H9 (cell line): ENCODE data around the gene AHI1. TPM values are rescaled to one million over a fixed set of nuclear protein-coding genes. Genes with fewer than 3 reads are reported as not detected.

Source experiments
- DNase-seq: peaks from one replicate; pipeline ENCODE4 v3.0.0-alpha.2; 2017
- H2AFZ ChIP-seq: one replicate; pipeline ENCODE4 v1.6.1; 2013; ENCODE audit warnings: mild to moderate bottlenecking, low read length, control low read depth, moderate library complexity
- H2AK5ac ChIP-seq: 2 replicates; pipeline ENCODE4 v1.6.1; 2013; ENCODE audit warnings: low read length, control low read depth, mixed read lengths; ENCODE audit not compliant: insufficient read length
- H2BK120ac ChIP-seq: one replicate; pipeline ENCODE4 v1.6.1; 2013; ENCODE audit warnings: low read depth, mild to moderate bottlenecking, low read length, control low read depth, inconsistent platforms; ENCODE audit not compliant: poor library complexity, severe bottlenecking
- H2BK12ac ChIP-seq: 2 replicates; pipeline ENCODE4 v1.6.1; 2013; ENCODE audit warnings: low read length, control low read depth, mixed read lengths, low read depth; ENCODE audit not compliant: insufficient read length
- H2BK15ac ChIP-seq: 2 replicates; pipeline ENCODE4 v1.6.1; 2013; ENCODE audit warnings: low read depth, low read length, control low read depth
- H2BK20ac ChIP-seq: one replicate; pipeline ENCODE4 v1.6.1; 2013; ENCODE audit warnings: low read depth, mild to moderate bottlenecking, low read length, control low read depth, inconsistent platforms; ENCODE audit not compliant: poor library complexity, severe bottlenecking
- H2BK5ac ChIP-seq: 2 replicates; pipeline ENCODE4 v1.6.1; 2013; ENCODE audit warnings: low read length, control low read depth, mixed read lengths; ENCODE audit not compliant: insufficient read length
- H3K14ac ChIP-seq: 2 replicates; pipeline ENCODE4 v1.6.1; 2013; ENCODE audit warnings: low read length, control low read depth; ENCODE audit not compliant: insufficient read depth
- H3K18ac ChIP-seq: 2 replicates; pipeline ENCODE4 v1.6.1; 2013; ENCODE audit warnings: low read depth, mild to moderate bottlenecking, mixed read lengths, low read length, control low read depth; ENCODE audit not compliant: insufficient read length
- H3K23ac ChIP-seq: 2 replicates; pipeline ENCODE4 v1.6.1; 2013; ENCODE audit warnings: low read length, control low read depth, mixed read lengths, low read depth; ENCODE audit not compliant: insufficient read length
- H3K23me2 ChIP-seq: 2 replicates; pipeline ENCODE4 v1.6.1; 2013; ENCODE audit warnings: low read depth, mild to moderate bottlenecking, mixed read lengths, low read length, control low read depth; ENCODE audit not compliant: insufficient read length, poor library complexity, severe bottlenecking
- H3K27ac ChIP-seq: 2 replicates; pipeline ENCODE4 v1.5.1; 2013; ENCODE audit warnings: low read length, control low read depth, mixed read lengths, low read depth; ENCODE audit not compliant: insufficient read length
- H3K27me3 ChIP-seq: 2 replicates; pipeline ENCODE4 v1.6.1; 2013; ENCODE audit warnings: low read length, control low read depth, inconsistent platforms; ENCODE audit not compliant: insufficient read depth
- H3K4ac ChIP-seq: 2 replicates; pipeline ENCODE4 v1.6.1; 2013; ENCODE audit warnings: low read depth, mild to moderate bottlenecking, control low read depth, inconsistent platforms, low read length, moderate library complexity
- H3K4me1 ChIP-seq: 2 replicates; pipeline ENCODE4 v1.6.1; 2013; ENCODE audit warnings: low read length, control low read depth, inconsistent platforms; ENCODE audit not compliant: insufficient read depth
- H3K4me2 ChIP-seq: 2 replicates; pipeline ENCODE4 v1.6.1; 2013; ENCODE audit warnings: low read length, control low read depth, mixed read lengths; ENCODE audit not compliant: insufficient read length, insufficient read depth
- H3K56ac ChIP-seq: 2 replicates; pipeline ENCODE4 v1.6.1; 2013; ENCODE audit warnings: low read depth, mild to moderate bottlenecking, mixed read lengths, low read length, control low read depth; ENCODE audit not compliant: insufficient read length
- H3K79me1 ChIP-seq: 2 replicates; pipeline ENCODE4 v1.6.1; 2013; ENCODE audit warnings: low read depth, mild to moderate bottlenecking, moderate library complexity, low read length, control low read depth, inconsistent platforms; ENCODE audit not compliant: insufficient read depth, poor library complexity, severe bottlenecking
- H3K79me2 ChIP-seq: 2 replicates; pipeline ENCODE4 v1.6.1; 2013; ENCODE audit warnings: low read length, control low read depth, inconsistent platforms; ENCODE audit not compliant: insufficient read depth
- H3K9ac ChIP-seq: 2 replicates; pipeline ENCODE4 v1.6.1; 2013; ENCODE audit warnings: low read length, control low read depth, mixed read lengths; ENCODE audit not compliant: insufficient read length; ENCODE audit errors: extremely low read depth
- H3K9me3 ChIP-seq: one replicate; pipeline ENCODE4 v1.6.1; 2013; ENCODE audit warnings: low read depth, low read length, inconsistent platforms; ENCODE audit not compliant: control insufficient read depth
- H3T11ph ChIP-seq: one replicate; pipeline ENCODE4 v1.6.1; 2013; ENCODE audit warnings: mild to moderate bottlenecking, low read length, control low read depth, inconsistent platforms
- H4K20me1 ChIP-seq: one replicate; pipeline ENCODE4 v1.6.1; 2013; ENCODE audit not compliant: control insufficient read depth, insufficient read length, insufficient read depth
- H4K5ac ChIP-seq: 2 replicates; pipeline ENCODE4 v1.6.1; 2013; ENCODE audit warnings: low read depth, mild to moderate bottlenecking, mixed read lengths, low read length, control low read depth; ENCODE audit not compliant: insufficient read length
- H4K8ac ChIP-seq: replicated peaks from 2 replicates; pipeline ENCODE4 v1.6.1; 2013; ENCODE audit warnings: low read length, control low read depth, mixed read lengths, low read depth; ENCODE audit not compliant: insufficient read length
- H4K91ac ChIP-seq: 2 replicates; pipeline ENCODE4 v1.6.1; 2013; ENCODE audit warnings: low read depth, mild to moderate bottlenecking, moderate library complexity, mixed read lengths, low read length, control low read depth; ENCODE audit not compliant: insufficient read length
- H3K27ac Mint-ChIP-seq, 3 experiments: 2 replicates in 2 of 3; 3 replicates in 1 of 3; pipeline ENCODE4 v1.8.0; 2020 to 2021; ENCODE audit warnings: mixed read lengths in 3 of 3, mild to moderate bottlenecking in 1 of 3, moderate library complexity in 1 of 3
- H3K27me3 Mint-ChIP-seq: 2 replicates; pipeline ENCODE4 v1.8.0; 2021; ENCODE audit warnings: low read depth, mild to moderate bottlenecking, moderate library complexity, mixed read lengths
- H3K36me3 Mint-ChIP-seq, 3 experiments: 2 replicates in 2 of 3; 3 replicates in 1 of 3; pipeline ENCODE4 v1.8.0; 2020 to 2021; ENCODE audit warnings: low read depth in 3 of 3, mixed read lengths in 3 of 3; ENCODE audit not compliant: insufficient read depth in 1 of 3
- H3K4me1 Mint-ChIP-seq, 2 experiments: 2 replicates each; pipeline ENCODE4 v1.8.0; 2020; ENCODE audit warnings: mixed read lengths in 2 of 2
- H3K4me3 Mint-ChIP-seq, 2 experiments: 2 replicates in 1 of 2; 3 replicates in 1 of 2; pipeline ENCODE4 v1.8.0; 2020 to 2021; ENCODE audit warnings: mild to moderate bottlenecking in 2 of 2, mixed read lengths in 2 of 2, moderate library complexity in 1 of 2
- H3K9me3 Mint-ChIP-seq, 2 experiments: 2 replicates in 1 of 2; 3 replicates in 1 of 2; pipeline ENCODE4 v1.8.0; 2020; ENCODE audit warnings: mild to moderate bottlenecking in 2 of 2, mixed read lengths in 2 of 2, moderate library complexity in 1 of 2
- CTCF ChIP-seq: fragments of 200-600 bp; sonication (generic); conservative IDR thresholded peaks from 3 replicates; pipeline ENCODE4 v1.8.0; 2021; ENCODE audit warnings: antibody characterized with exemption, mild to moderate bottlenecking
- WGBS: extraction: QIAGEN DNeasy Blood & Tissue Kit; methylation state at CpG from one replicate; pipeline ENCODE4 v1.1.7; 2013; ENCODE audit warnings: missing lambda C conversion rate, low lambda C conversion rate, mixed read lengths; ENCODE audit not compliant: insufficient read length; ENCODE audit errors: extremely low coverage; 5-methylcytosine and 5-hydroxymethylcytosine counted together
- total RNA-seq: library from RNA; stranded (reverse); gene quantifications from 2 replicates; pipeline ENCODE4 v1.2.1, GENCODE V29; 2021

Gene AHI1
- total RNA-seq, 1 experiment from 2014 or later = 9.9 TPM

DNA sequence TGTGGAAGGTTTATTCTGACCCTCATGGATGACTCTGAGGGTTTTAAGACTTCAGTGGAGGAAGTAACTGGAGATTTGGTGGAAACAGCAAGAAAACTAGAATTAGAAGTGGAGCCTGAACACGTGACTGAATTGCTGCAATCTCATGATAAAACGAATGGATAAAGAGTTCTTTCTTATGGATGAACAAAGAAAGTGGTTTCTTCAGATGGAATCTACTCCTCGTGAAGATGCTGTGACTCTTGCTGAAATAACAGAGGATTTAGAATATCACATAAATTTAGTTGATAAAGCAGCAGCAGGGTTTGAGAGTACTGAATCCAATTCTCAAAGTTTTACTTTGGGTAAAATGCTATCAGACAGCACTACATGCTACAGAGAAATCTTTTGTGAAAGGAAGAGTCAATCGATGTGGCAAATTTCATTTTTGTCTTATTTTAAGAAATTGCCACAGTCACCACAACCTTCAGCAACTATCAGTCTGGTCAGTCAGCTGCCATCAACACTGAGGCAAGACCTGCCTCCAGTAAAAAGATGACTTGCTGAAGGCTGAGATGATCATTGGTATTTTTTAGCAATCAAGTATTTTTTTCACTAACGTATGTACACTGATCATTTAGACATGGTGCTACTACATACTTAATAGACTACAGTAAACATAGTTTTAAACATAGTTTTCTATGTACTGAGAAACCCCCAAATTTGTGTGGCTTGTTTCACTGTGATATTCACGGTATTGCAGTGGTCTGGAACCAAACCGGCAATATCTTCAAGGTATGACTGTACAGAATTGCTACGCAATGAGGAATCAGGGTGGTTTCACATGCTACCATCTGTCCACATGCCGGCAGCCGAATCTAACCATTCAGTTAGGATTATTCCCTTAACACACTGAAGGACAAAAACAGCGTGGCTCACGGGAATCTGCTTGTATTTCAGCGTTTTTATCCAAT is 167.4 kb downstream of the AHI1 start:
- Mint-ChIP-seq H3K9me3 (peaks cover 0 to 3% of the 10 kb centered on the region in 2 experiments; a peak in 1 of 5 replicates), H3K27me3 (no peaks in the 10 kb centered on the region)

More for the DNA sequence above, 167.4 kb downstream of the AHI1 start:
- Mint-ChIP-seq H3K4me3 (no peak overlapping the region), H3K27ac (no peak overlapping the region), H3K36me3 (no peaks in the 10 kb centered on the region; a peak in 2 of 7 replicates), H3K4me1 (0 out of 4 replicates have a peak, but pooled peaks cover 0 to 2% of the 10 kb centered on the region in 2 experiments)
- H3K23ac ChIP-seq = no peak overlapping the region
- H3K14ac ChIP-seq = no peak overlapping the region
- H3K56ac ChIP-seq = no peak overlapping the region
- H3K27me3 ChIP-seq = no peaks in the 10 kb centered on the region
- H3K79me1 ChIP-seq = no peaks in the 10 kb centered on the region
- H4K20me1 ChIP-seq = no peaks in the 10 kb centered on the region
- H2AFZ ChIP-seq = no peak overlapping the region
- H3K9ac ChIP-seq = no peak overlapping the region
- H3K79me2 ChIP-seq = no peaks in the 10 kb centered on the region
- no peak overlapping the region for H3K27ac ChIP-seq
- H3K9me3 ChIP-seq = no peaks in the 10 kb centered on the region
- no peak overlapping the region for H3K18ac ChIP-seq
- H4K5ac ChIP-seq = no peak overlapping the region
- no peak overlapping the region for H2AK5ac ChIP-seq
- H2BK20ac ChIP-seq = no peak overlapping the region
- no CpG with 5 or more reads among the region's 13 CpGs for WGBS
- H2BK120ac ChIP-seq = no peak overlapping the region
- H2BK15ac ChIP-seq = no peak overlapping the region
- H3K4me1 ChIP-seq = no peaks in the 10 kb centered on the region
- no peak for DNase-seq
- TF ChIP-seq CTCF = no peak
- no peak overlapping the region for H3K4ac ChIP-seq
- H3K4me2 ChIP-seq = no peak overlapping the region
- H2BK12ac ChIP-seq = no peak overlapping the region
- H3T11ph ChIP-seq = no peak overlapping the region
- H4K91ac ChIP-seq = no peak overlapping the region
- H2BK5ac ChIP-seq = no peak overlapping the region
- no peak overlapping the region for H4K8ac ChIP-seq
- no peaks in the 10 kb centered on the region for H3K23me2 ChIP-seq
